ENCODE measurements around the gene ST6GALNAC3.

ST6GALNAC3 gene

DNA sequence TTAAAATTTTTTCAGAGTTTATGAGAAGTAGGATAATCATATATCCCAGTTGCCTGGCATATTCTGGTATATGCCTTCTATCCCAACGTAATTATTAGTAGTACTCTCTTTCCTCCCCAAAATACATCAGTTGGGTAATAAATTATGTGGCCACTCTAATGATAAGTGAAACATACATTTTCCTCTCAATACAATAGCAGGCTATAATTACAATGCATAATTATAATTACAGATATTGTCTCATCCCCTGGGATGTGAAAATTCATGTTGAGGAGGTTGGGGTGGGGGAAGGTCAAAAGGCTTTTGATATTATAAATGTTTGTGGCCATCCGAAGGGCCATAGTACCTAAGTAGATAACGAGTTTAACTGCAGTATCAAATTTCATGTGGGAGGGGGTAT lies 277.1 kb downstream of the ST6GALNAC3 start:
- DNase-seq (ENCODE audit: low spot score) = no peak

DNA sequence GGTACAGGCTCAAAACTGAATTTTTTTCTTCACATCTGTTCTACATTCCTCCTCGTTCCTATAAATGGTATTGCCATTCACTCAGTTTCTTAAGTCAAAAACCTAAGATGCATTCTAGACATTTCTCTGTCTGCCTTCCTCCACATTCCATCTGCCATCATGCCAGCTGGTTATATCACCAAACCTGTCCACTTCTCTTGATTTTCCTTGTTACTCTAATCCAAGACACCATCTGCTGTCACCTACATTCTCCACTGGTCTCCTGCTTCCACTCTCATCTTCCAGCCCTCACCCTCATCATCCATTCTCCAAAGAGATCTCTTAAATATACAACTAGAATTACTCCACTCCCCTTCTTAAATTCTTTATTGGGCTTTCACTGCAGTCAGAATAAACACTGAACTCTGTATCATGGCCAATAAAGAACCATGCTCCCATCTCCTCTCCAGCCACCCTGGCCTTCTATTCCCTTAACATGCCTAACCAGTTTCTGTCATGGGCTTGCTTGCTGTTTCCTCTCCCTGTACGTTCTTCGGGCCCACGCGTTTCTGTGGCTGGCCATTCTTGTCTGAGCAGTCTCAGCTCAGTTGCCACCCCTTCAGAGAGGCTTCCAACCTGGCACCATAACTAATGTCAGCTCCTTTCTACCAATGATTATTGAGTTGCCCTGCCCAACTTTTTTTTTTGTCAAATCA lies 278.3 kb downstream of the ST6GALNAC3 start:
- DNase-seq (ENCODE audit: low spot score) = no peak

DNA sequence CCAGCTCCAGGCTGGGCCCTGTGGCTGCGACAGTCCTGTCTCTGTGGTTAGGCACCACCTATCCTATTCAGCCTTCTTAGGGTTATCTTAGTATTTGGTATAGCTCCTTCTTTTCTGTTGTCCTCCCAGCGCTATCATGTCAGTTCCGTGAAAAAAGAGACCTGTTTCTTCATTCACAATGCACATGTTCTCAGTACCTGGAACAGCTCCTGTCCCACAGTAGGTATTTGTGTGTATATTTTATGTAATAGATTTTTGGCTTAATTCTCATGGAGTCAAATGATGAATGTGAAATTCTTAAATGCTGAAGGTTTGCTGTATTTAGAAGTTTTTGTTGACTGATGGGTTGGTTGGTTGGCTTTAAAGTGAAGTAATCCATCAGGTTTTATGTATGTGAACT lies 279.7 kb downstream of the ST6GALNAC3 start:
- no peak for DNase-seq (ENCODE audit: low spot score)

DNA sequence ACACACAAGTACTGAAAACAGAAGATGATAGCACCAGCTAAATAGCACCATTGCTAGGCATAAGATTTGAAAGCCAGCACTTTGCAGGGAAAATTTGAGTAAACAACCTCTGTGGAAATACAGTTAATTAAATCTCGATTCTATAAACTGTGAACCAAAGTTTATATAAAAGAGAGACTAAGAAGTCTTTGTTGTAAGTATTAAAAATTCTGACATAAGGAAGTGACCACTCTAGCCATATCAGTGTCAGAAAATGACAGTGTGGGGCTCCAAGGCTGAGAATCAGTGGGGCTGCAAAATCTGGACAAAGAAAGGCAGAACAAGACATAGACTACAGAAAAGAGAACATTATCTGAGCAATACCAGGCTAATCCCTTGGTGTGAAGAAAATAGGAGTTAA lies 292.2 kb downstream of the ST6GALNAC3 start:
- DNase-seq (ENCODE audit: low spot score) = no peak

DNA sequence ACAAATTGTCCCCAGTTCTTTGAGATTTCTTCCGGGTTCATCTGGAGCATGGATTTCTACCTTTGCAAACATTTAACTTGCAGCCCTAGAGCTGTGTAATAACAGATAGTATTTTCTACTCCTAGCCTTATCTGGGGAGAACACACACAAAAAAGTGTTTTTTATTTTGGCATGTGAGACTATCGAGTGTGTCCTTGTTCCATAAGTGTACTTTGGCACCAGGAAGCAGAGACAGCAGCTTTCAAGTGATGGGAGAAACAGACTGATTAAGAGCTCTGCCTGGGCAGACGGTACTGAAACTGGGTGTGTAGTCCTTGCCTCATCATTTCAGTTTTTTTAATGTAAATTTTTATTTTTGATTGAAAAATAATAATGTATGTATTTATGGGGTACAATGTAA lies 297.4 kb downstream of the ST6GALNAC3 start:
- DNase-seq (ENCODE audit: low spot score) = no peak

DNA sequence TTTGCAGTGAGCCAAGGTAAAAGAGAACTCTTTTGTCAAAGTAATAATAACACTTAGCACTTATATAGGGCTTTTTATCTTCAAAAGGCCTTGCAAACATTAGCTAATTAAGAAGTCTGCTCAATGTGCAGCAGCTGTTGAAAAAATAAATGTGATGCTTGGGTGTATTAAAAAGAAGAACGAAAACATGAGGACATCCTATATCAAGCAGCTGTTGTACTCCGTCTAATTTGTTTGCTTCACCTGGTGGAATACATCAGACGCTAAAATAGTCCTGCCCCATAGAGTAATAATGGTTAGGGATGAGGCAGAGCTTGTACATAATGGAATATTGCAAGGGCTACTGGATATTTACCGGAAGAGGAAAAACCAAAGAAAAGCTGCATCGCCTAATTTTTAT lies 299.5 kb downstream of the ST6GALNAC3 start:
- no peak for DNase-seq (ENCODE audit: low spot score)

DNA sequence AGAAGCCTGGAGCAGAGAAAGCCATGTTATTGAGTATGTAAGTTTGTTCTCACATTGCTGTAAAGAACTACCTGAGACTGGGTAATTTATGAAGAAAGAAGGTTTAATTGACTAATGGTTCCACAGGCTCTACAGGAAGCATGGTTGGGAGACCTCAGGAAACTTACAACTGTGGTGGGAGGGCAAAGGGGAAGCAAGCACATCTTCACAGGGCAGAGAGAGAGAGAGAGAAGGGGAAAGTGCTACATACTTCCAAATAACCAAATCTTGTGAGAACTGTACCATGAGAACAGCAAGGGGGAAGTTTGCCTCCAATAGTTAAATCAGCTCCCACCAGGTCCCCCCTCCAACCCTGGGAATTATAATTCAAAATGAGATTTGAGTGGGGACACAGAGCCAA lies 302.7 kb downstream of the ST6GALNAC3 start:
- DNase-seq (ENCODE audit: low spot score) = no peak

DNA sequence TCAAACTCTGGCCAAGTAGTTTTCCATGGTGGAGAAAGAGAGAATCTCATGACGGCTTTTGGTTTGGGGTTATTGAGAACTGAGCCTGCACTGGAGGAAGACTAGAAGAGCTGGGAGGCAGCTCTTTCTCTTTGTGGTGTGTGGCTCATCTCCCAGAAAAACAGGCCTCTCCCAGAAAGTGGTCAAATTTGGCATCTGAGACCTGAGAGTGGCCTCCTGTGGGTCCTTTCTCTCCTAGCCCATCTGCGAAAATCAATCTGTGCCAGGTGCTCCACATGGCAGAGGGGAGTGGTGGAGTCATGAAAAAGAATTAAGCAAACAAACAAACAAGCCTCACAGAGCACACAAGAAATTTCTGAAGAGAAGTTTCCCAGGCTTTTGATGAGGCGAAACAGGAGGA lies 305.0 kb downstream of the ST6GALNAC3 start:
- no peak for DNase-seq (ENCODE audit: low spot score)

DNA sequence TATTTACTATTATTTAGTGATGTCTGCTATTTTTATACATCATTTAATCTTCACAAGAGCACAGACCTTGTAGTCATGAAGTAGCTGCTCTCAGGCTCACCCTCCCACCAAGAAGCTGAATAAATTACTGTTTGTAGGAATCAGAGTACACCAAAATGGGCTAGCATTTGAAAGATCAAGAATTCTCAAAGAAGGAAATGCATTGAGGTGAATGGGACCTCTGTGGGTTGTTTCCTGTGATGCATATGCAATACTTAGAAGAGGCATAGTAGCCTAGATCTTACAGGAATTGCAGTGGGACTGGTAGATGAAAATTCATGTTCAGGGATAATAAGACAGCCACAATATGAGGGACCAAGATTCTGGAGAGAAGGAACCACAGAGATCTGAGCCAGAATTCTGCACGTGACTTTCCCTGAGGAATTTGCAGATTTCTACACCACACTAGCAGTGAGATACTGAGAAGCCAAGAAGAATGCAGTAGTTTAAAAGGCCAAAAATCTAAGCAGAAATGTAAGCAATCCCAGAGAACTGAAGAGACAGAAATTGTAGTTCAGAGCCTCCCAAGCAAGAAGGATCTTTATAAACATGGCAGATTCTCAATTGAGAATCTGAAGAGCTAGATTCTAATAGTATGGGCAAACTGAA lies 307.0 kb downstream of the ST6GALNAC3 start:
- DNase-seq (ENCODE audit: low spot score) = no peak

DNA sequence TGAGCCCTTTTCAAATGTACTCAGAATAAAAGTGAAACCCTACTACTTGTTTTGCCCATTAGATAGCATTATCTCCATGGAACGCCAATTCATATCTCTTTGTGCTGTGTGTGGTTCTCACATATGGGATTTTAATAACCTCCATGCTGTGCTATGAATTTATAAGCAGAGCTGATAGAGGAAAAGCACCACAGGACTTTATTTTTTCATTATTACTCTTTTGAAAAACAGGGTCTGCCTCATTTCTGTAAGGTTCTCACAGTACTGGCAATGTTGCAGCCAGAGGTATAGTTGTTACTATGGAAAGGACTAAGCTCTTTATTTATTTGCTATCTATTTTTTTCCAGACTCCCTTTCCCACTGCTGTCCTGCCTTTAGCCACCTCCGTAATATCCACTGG lies 313.7 kb downstream of the ST6GALNAC3 start:
- no peak for DNase-seq (ENCODE audit: low spot score)

DNA sequence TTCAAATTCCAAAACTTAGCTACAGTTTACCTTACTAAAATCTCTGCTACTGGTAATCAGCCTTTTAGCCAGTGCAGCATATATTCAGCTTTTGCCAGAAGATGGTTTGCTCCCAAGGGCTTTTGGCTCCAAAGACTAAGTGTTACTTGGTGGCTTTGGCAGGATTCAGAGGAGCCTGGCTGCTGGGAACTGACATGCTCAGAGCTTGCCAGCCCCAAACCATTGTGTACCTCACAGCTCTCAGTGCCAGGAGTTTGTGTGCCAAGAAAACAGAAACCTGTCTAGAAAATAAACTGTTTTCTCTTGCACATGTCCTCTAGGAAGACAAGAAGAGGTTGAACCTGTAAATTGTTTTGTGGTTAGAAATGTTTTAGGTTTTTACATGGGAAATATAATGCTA lies 315.9 kb downstream of the ST6GALNAC3 start:
- DNase-seq (ENCODE audit: low spot score) = no peak

DNA sequence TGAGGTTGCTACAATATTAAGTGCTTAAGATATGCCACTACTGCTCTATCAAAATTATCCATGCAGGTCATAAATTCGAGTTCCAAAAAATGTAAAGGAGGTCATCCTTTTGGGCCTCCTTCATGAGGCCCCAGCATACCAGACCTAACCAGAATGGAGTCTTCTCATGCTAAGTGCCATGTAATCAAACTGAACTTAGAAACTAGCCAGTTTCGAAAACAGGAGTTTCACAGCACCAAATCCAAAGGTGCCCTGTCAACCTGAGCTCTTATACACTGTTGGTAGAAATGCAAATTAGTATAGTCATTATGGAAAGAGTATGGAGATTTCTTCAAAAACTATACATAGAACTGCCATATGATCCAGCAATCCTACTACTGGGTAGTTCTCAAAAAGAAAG lies 320.5 kb downstream of the ST6GALNAC3 start:
- DNase-seq (ENCODE audit: low spot score) = no peak

DNA sequence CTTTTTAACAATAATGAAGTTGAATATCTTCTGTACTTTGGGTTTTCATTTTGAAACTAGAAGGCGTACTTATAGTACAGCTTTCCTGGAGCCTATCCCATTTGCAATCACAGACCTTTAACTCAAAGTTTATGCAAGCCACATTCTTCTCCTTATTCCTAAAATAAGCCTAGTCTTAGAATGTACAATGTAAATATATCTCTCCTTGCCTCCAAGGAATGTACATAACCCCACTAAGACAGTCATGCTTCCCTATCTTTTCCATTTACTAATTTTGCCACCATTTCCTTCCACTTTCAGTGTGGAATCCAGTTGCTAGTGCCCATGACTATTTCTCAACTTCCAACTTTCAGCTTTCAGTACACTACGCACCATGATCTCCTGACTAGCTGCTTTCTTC lies 327.6 kb downstream of the ST6GALNAC3 start:
- no peak for DNase-seq (ENCODE audit: low spot score)

DNA sequence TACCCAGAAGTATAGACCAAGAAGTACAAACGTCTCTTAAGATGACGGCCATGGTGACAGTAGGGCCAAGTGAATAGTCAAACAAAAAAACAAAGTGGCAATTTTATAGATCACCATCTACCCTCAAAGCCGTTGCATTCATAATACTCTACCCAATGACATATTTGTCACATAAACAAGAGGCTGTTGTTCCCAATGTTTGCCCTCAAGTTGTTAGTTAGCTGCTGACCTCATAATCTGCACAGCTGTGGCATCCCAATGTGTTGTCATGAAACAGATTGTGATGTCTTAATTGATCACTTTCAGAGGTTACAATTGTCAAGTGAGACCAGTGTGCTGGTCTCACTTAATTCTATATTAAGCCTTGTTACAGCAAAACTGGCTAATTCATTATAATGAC lies 333.8 kb downstream of the ST6GALNAC3 start:
- no peak for DNase-seq (ENCODE audit: low spot score)

DNA sequence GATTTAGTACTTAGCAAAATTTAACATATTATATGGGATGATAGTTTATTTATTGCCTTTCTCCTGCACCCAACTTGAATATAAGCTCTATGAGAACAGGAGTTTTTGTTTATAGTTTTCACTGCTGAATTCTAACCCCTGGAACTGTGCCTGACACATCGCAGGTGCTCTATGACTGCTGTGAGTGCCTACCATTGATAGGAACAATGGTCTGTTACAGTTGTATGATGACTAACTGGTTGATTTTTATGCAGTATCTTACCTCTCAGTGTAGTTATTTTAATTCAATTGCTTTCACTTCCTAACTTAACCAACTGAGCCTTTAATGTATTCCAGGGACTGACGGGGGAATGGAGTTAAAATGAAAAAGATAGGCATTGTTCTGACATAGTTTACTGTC lies 336.0 kb downstream of the ST6GALNAC3 start:
- DNase-seq (ENCODE audit: low spot score) = no peak

DNA sequence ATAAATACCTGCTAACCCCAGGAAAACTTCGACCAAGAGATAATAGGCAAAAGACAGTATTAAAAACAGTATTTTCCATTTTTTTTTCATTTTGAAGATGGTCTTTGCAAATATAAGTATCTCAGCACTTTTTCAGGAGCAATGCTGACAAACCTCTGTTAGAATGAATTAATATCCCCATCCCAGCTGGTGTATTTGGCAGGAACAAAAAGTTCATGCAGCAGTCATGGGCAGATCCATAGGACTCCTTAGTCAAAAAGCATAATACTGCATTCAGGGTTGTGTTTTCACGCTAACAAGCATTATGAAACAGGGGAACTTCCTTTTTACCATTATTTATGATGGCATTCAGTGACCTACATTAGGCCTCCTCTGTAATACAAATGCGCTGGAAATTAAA lies 344.0 kb downstream of the ST6GALNAC3 start:
- DNase-seq (ENCODE audit: low spot score) = no peak

DNA sequence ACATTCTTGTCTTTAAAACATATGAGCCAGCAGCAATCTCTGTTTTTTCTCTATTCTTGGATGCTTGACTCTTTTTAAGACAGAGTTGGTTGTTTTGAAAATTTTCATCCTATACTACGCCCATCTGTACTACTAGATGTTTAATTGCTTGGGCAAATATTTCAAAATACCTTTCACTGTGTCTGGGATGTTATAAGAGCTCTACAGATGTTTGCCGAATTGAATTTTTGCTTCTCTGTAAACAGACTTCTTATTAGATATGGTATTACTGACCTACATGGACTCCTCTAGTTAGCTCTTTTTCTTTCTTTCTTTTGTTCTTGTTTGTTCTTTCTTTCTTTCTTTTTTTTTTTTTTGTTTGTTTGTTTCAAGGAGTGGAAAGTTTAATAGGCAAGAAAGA lies 345.1 kb downstream of the ST6GALNAC3 start:
- no peak for DNase-seq (ENCODE audit: low spot score)

DNA sequence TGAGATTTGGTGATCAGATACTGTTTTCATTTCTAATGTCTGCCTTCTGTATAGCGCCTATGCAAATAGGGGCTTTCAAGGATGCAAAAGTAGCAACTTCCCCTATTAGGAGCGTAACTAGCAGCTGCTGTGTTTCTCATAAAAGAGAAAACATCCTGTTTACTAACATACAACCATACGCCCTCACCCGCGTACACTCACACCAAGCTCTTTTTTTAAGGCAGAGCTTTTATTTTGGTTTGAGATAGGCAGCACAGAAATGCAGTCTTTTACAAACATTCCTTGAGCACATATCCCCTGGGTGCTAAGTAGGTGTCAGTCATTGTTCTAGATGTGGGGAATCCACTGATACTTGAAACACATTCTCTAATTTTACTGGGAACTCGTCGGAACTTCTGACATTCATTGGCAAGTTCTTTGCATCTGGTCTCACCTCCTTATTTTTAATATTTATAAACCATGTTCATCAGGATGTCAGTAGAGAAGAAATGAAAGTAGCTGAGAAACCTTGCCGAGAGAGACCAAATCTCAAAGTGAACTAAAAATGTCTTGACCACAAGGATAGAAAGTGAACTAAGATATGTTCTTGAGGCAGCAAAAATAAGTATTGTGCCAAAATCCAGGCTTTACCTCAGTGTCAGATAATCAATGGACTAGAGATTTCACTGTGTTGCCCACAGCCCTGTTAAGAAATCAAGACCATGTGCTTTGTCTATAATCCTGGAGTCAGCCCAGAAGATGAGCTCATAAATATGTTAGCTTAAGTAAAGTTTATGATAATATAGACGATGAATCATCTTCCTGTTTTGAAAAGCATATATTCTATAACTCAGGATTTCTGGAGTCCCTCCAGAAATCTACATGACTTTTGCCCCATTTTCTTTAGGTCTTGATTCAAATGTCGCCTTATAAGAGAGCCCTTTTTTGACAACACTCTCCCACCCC lies 350.9 kb downstream of the ST6GALNAC3 start:
- DNase-seq (ENCODE audit: low spot score) = no peak

DNA sequence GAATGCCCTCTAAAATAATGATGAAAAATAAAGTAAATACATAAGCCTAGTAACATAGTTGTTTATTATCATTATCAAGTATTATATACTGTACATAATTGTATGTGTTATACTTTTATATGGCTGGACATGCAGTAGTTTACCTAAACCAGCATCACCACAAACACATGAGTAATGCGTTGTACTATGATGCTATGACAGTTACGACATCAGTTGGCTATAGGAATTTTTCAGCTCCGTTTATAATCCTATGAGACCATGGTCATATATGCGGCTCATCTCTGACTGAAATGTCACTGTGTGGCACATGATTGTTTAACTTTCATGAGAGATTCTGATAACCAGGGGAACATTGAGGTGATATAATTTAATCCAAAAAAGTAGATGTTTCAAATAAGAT lies 352.1 kb downstream of the ST6GALNAC3 start:
- DNase-seq (ENCODE audit: low spot score) = no peak

DNA sequence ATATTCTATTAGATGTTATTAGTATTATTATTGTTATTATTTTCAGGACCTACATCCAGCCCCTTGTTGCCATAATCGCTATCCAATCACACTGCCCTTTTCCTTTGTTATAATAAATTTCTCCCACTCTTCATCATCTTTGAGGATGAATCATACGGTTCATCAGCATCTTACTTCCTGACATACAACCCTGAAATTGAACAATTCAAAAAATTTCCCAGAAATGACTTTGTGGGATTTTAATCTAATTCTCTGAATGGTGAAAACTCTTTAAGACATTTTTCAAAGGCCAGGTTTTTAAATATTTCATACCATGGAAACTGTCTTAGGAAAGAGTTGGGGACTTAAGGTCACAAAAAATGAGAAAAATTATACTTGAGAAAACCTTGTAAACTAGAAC lies 353.5 kb downstream of the ST6GALNAC3 start:
- no peak for DNase-seq (ENCODE audit: low spot score)

DNA sequence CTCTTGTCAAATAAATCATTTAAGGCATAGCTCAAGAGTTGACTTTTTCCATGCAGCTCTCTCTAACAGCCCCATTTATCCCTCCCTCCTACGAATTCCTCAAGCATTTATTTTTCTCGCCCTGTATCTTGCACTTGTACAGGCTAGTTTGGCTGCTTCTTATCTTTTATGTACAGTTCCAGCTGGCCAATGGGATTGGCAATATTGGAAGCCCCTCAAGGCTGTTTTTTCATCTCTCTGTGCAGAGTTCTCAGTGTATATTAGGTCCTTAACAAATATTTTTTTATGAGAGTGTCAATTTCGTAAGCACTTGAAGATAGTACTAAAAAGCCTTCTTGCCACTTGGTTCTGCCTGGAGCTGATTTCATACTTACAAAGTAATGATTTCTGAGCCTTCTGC lies 356.0 kb downstream of the ST6GALNAC3 start:
- no peak for DNase-seq (ENCODE audit: low spot score)

DNA sequence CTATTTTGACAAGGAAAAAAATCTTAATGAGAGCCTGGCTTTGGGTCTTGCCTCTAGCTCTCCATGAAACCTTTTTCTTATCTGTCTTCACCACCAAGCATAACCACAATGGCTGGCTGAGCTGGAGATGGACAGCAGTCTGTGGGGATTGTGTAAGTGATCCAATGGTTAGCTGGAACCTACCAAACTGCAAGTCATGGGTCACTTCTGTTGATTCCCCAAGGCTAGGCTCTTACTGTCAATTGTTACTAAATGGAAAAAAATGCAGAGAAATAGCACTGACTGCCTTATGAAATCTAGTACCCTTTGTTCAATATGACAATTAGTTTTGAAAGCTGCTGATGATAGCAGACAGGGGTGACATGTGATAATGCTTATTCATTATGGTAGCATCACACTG lies 359.0 kb downstream of the ST6GALNAC3 start:
- no peak for DNase-seq (ENCODE audit: low spot score)

DNA sequence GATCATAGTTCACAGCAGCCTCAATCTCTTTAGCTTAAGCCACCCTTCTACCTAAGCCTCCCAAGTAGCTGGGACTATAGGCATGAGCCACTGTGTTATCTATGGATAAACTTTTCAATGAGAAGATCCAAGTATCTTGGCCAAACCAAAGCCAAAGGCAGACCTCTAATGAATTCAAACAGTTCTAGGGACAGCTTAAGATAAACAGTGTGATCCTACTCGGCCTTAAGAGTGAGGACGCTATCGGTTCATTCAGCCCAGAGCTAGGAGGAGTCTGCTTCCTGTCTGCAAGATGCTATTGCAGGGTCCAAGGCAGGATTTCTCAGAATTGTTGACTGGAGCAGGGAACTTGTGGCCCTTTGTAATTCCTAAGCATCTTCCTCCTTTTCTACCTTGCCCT lies 368.7 kb downstream of the ST6GALNAC3 start:
- no peak for DNase-seq (ENCODE audit: low spot score)

All from ecto neural progenitor cell (in vitro differentiated cells).